ENCODE results near the gene TNFRSF14.
"Not testable (repeated sequence)": the region's sequence is repeated elsewhere in the genome, so short reads cannot be mapped to it uniquely, and the experiment has no call there.

Gene TNFRSF14

GRCh38 chr1:2567083-2567679 lies 11.0 kb downstream of the TNFRSF14 start:
- no peak for DNase-seq (ENCODE audit: low read depth)

GRCh38 chr1:2568187-2568816 lies 12.1 kb downstream of the TNFRSF14 start:
- DNase-seq (ENCODE audit: low read depth): not testable (repeated sequence)

- no peak for DNase-seq (ENCODE audit: low read depth)
These were observed 12.9 kb downstream of the TNFRSF14 start for GRCh38 chr1:2569060-2569459.

GRCh38 chr1:2569703-2570102 lies 13.5 kb downstream of the TNFRSF14 start:
- DNase-seq (ENCODE audit: low read depth): not testable (repeated sequence)

GRCh38 chr1:2570332-2570731 lies 14.2 kb downstream of the TNFRSF14 start:
- DNase-seq (ENCODE audit: low read depth): no peak

GRCh38 chr1:2571348-2571747 lies 15.2 kb downstream of the TNFRSF14 start:
- DNase-seq (ENCODE audit: low read depth): no peak

GRCh38 chr1:2573250-2573920 lies 17.2 kb downstream of the TNFRSF14 start:
- DNase-seq (ENCODE audit: low read depth): no peak

- DNase-seq (ENCODE audit: low read depth): no peak
These were observed 18.2 kb downstream of the TNFRSF14 start for GRCh38 chr1:2574350-2574749.

GRCh38 chr1:2575801-2576663 lies 19.9 kb downstream of the TNFRSF14 start:
- DNase-seq (ENCODE audit: low read depth): no peak

- not testable (repeated sequence) for DNase-seq (ENCODE audit: low read depth)
These were observed 21.4 kb downstream of the TNFRSF14 start for GRCh38 chr1:2577565-2578075.

GRCh38 chr1:2578758-2579118 lies 22.6 kb downstream of the TNFRSF14 start:
- no peak for DNase-seq (ENCODE audit: low read depth)

- DNase-seq (ENCODE audit: low read depth): no peak
These were observed 24.5 kb downstream of the TNFRSF14 start for GRCh38 chr1:2580691-2581090.

- DNase-seq (ENCODE audit: low read depth): no peak
These were observed 26.2 kb downstream of the TNFRSF14 start for GRCh38 chr1:2582391-2582790.

GRCh38 chr1:2583331-2583791 lies 27.2 kb downstream of the TNFRSF14 start:
- no peak for DNase-seq (ENCODE audit: low read depth)

- DNase-seq (ENCODE audit: low read depth): no peak
These were observed 27.7 kb downstream of the TNFRSF14 start for GRCh38 chr1:2583871-2584351.

GRCh38 chr1:2584686-2585317 lies 28.6 kb downstream of the TNFRSF14 start:
- DNase-seq (ENCODE audit: low read depth): no peak

- DNase-seq (ENCODE audit: low read depth): peak; percentile 42
These were observed 29.3 kb downstream of the TNFRSF14 start for GRCh38 chr1:2585318-2586092.

- peak; percentile 94 for DNase-seq (ENCODE audit: low read depth)
These were observed 30.2 kb downstream of the TNFRSF14 start, which contains the start of gene PRXL2B for GRCh38 chr1:2586154-2587070. Gene PRXL2B, plus strand, starts transcription at chr1:2586777. Its CDS starts 109 bp downstream, at chr1:2586886.

GRCh38 chr1:2587071-2587859 lies 31.1 kb downstream of the TNFRSF14 start:
- DNase-seq (ENCODE audit: low read depth): no peak
